CD4-positive, CD25-positive, alpha-beta regulatory T cell (primary cell): Measurements from ENCODE around the gene EP400. TPM values are rescaled to one million over a fixed set of nuclear protein-coding genes. Genes with fewer than 3 reads are reported as not detected.

ENCODE experiments used
- ATAC-seq, 2 donors: fragments of 150-1000 bp; cut with Tn5 transposase; one replicate each; pipeline ENCODE4 v1.10.0; 2021; ENCODE audit warnings: low read depth in 2 of 2, moderate number of reproducible peaks in 2 of 2, moderate library complexity in 1 of 2
- DNase-seq, 3 donors: peaks; one replicate each; pipeline versions ENCODE4 v3.0.0 to v3.0.0-alpha.2; 2012 to 2022; ENCODE audit warnings: mixed read lengths in 1 of 3
- H3K27ac ChIP-seq: one replicate; pipeline ENCODE4 v1.7.0; 2013; ENCODE audit warnings: mild to moderate bottlenecking, low read length; ENCODE audit not compliant: insufficient read depth, poor library complexity, severe bottlenecking
- H3K27me3 ChIP-seq: one replicate; pipeline ENCODE4 v1.7.0; 2013; ENCODE audit warnings: low read length; ENCODE audit not compliant: control insufficient read depth, insufficient read depth
- H3K36me3 ChIP-seq: one replicate; pipeline ENCODE4 v1.7.0; 2013; ENCODE audit warnings: mild to moderate bottlenecking, low read length, moderate library complexity; ENCODE audit not compliant: control insufficient read depth, insufficient read depth
- H3K4me1 ChIP-seq: 2 replicates; pipeline ENCODE4 v1.7.0; 2013; ENCODE audit warnings: mild to moderate bottlenecking, low read length; ENCODE audit not compliant: insufficient read depth, control insufficient read depth, poor library complexity, severe bottlenecking
- H3K4me3 ChIP-seq: one replicate; pipeline ENCODE4 v1.7.0; 2013; ENCODE audit warnings: low read depth, mild to moderate bottlenecking, low read length, moderate library complexity
- H3K9me3 ChIP-seq, 2 experiments: 1 replicate in 1 of 2; 2 replicates in 1 of 2; pipeline ENCODE4 v1.7.0; 2013; ENCODE audit warnings: low read length in 2 of 2, mild to moderate bottlenecking in 1 of 2, moderate library complexity in 1 of 2; ENCODE audit not compliant: control insufficient read depth in 2 of 2
- H3K27ac Mint-ChIP-seq, 3 donors: one replicate each; pipeline ENCODE4 v1.8.0; 2020 to 2022; ENCODE audit warnings: mild to moderate bottlenecking in 3 of 3, mixed read lengths in 3 of 3, moderate library complexity in 2 of 3
- H3K27me3 Mint-ChIP-seq: one replicate; pipeline ENCODE4 v1.8.0; 2022; ENCODE audit warnings: mild to moderate bottlenecking, mixed read lengths
- H3K36me3 Mint-ChIP-seq: one replicate; pipeline ENCODE4 v1.8.0; 2020; ENCODE audit warnings: mixed read lengths
- H3K4me1 Mint-ChIP-seq, 4 donors: one replicate each; pipeline ENCODE4 v1.8.0; 2020 to 2022; ENCODE audit warnings: mixed read lengths in 4 of 4, mild to moderate bottlenecking in 1 of 4
- H3K4me3 Mint-ChIP-seq, 4 donors: one replicate each; pipeline ENCODE4 v1.8.0; 2020 to 2022; ENCODE audit warnings: mild to moderate bottlenecking in 4 of 4, mixed read lengths in 4 of 4, moderate library complexity in 3 of 4
- H3K9me3 Mint-ChIP-seq, 7 donors: one replicate each; pipeline ENCODE4 v1.8.0; 2020 to 2022; ENCODE audit warnings: mixed read lengths in 7 of 7, mild to moderate bottlenecking in 3 of 7, moderate library complexity in 2 of 7
- polyA plus RNA-seq, 4 donors: library from polyadenylated mRNA; unstranded; fragments of 300-500 nt; fragmentation: Illumina TruSeq; gene quantifications; one replicate each; pipeline ENCODE4 v1.2.3, GENCODE V29; 2021
- total RNA-seq: library from RNA; stranded (reverse); gene quantifications from one replicate; pipeline ENCODE4 v1.2.3, GENCODE V29; 2022

Gene EP400
- total and polyA plus RNA-seq, 5 donors from 2014 or later, result 1.2 to 77.9 (median 1.9) TPM

GRCh38 chr12:132033627-132034026 is 83.9 kb downstream of the EP400 start:
- no peak for DNase-seq
- no peaks in the 10 kb centered on the region for H3K27me3 Mint-ChIP-seq
- Histone ChIP-seq H3K27ac (no peak overlapping the region), H3K4me1 (no peaks in the 10 kb centered on the region), H3K36me3 (peaks cover 94% of the 10 kb centered on the region), H3K9me3 (no peaks in the 10 kb centered on the region), H3K27me3 (no peaks in the 10 kb centered on the region), H3K4me3 (no peak overlapping the region)
- H3K4me1 Mint-ChIP-seq, result peaks cover 0 to 2% (median 0%) of the 10 kb centered on the region in 4 donors
- H3K27ac Mint-ChIP-seq, result no peak overlapping the region
- ATAC-seq, result no peak
- no peak overlapping the region for H3K4me3 Mint-ChIP-seq
- peaks cover 74% of the 10 kb centered on the region for H3K36me3 Mint-ChIP-seq
- no peaks in the 10 kb centered on the region for H3K9me3 Mint-ChIP-seq

- H3K4me3 Mint-ChIP-seq, result no peak overlapping the region
- no peaks in the 10 kb centered on the region for H3K4me1 ChIP-seq
- peaks cover 0 to 2% (median 0%) of the 10 kb centered on the region in 4 donors for H3K4me1 Mint-ChIP-seq
- no peaks in the 10 kb centered on the region for H3K9me3 ChIP-seq
- no peak overlapping the region for H3K27ac ChIP-seq
- no peaks in the 10 kb centered on the region for H3K27me3 Mint-ChIP-seq
- H3K36me3 ChIP-seq, result peaks cover 86% of the 10 kb centered on the region
- H3K4me3 ChIP-seq, result no peak overlapping the region
- H3K27ac Mint-ChIP-seq, result no peak overlapping the region
- H3K36me3 Mint-ChIP-seq, result peaks cover 64% of the 10 kb centered on the region
- ATAC-seq (no peak), DNase-seq (no peak)
- no peaks in the 10 kb centered on the region for H3K9me3 Mint-ChIP-seq
- no peaks in the 10 kb centered on the region for H3K27me3 ChIP-seq
Observed at GRCh38 chr12:132036063-132036683, 86.4 kb downstream of the EP400 start.

- Histone ChIP-seq H3K4me1 (no peaks in the 10 kb centered on the region), H3K27me3 (no peaks in the 10 kb centered on the region), H3K9me3 (no peaks in the 10 kb centered on the region), H3K4me3 (no peak overlapping the region), H3K27ac (no peak overlapping the region), H3K36me3 (peaks cover 81% of the 10 kb centered on the region)
- Mint-ChIP-seq H3K9me3 (no peaks in the 10 kb centered on the region), H3K27ac (peak overlapping the region in 1 of 3 donors; percentile 44), H3K27me3 (no peaks in the 10 kb centered on the region), H3K36me3 (peaks cover 56% of the 10 kb centered on the region), H3K4me1 (peaks cover 0 to 8% (median 2%) of the 10 kb centered on the region in 4 donors), H3K4me3 (no peak overlapping the region)
- ATAC-seq (no peak), DNase-seq (no peak)
Observed at GRCh38 chr12:132040906-132041606, 91.3 kb downstream of the EP400 start.

GRCh38 chr12:132043216-132043615 is 93.5 kb downstream of the EP400 start:
- H3K27me3 ChIP-seq, result no peaks in the 10 kb centered on the region
- peaks cover 57% of the 10 kb centered on the region for H3K36me3 Mint-ChIP-seq
- no peaks in the 10 kb centered on the region for H3K9me3 ChIP-seq
- H3K4me1 Mint-ChIP-seq, result peaks cover 0 to 8% (median 3%) of the 10 kb centered on the region in 4 donors
- no peaks in the 10 kb centered on the region for H3K9me3 Mint-ChIP-seq
- H3K27ac Mint-ChIP-seq, result no peak overlapping the region
- DNase-seq, result no peak
- H3K27ac ChIP-seq, result no peak overlapping the region
- no peaks in the 10 kb centered on the region for H3K27me3 Mint-ChIP-seq
- peaks cover 72% of the 10 kb centered on the region for H3K36me3 ChIP-seq
- no peak for ATAC-seq
- H3K4me3 ChIP-seq, result no peak overlapping the region
- H3K4me3 Mint-ChIP-seq, result no peak overlapping the region
- no peaks in the 10 kb centered on the region for H3K4me1 ChIP-seq

- H3K27me3 Mint-ChIP-seq, result no peaks in the 10 kb centered on the region
- no peak overlapping the region for H3K27ac Mint-ChIP-seq
- no peak for DNase-seq
- peaks cover 69% of the 10 kb centered on the region for H3K36me3 ChIP-seq
- no peak overlapping the region for H3K4me3 ChIP-seq
- H3K9me3 Mint-ChIP-seq, result no peaks in the 10 kb centered on the region
- no peak for ATAC-seq
- H3K9me3 ChIP-seq, result no peaks in the 10 kb centered on the region
- no peak overlapping the region for H3K27ac ChIP-seq
- H3K27me3 ChIP-seq, result no peaks in the 10 kb centered on the region
- H3K4me1 Mint-ChIP-seq, result peaks cover 0 to 8% (median 3%) of the 10 kb centered on the region in 4 donors
- H3K36me3 Mint-ChIP-seq, result peaks cover 51% of the 10 kb centered on the region
- no peaks in the 10 kb centered on the region for H3K4me1 ChIP-seq
- no peak overlapping the region for H3K4me3 Mint-ChIP-seq
Observed at GRCh38 chr12:132043770-132044467, 94.2 kb downstream of the EP400 start.

GRCh38 chr12:132044661-132045412 is 95.1 kb downstream of the EP400 start:
- H3K36me3 Mint-ChIP-seq, result peaks cover 48% of the 10 kb centered on the region
- no peak overlapping the region for H3K4me3 Mint-ChIP-seq
- Histone ChIP-seq H3K27ac (no peak overlapping the region), H3K36me3 (peaks cover 72% of the 10 kb centered on the region), H3K9me3 (no peaks in the 10 kb centered on the region), H3K4me1 (no peaks in the 10 kb centered on the region), H3K4me3 (no peak overlapping the region), H3K27me3 (no peaks in the 10 kb centered on the region)
- DNase-seq (no peak), ATAC-seq (no peak)
- no peaks in the 10 kb centered on the region for H3K27me3 Mint-ChIP-seq
- H3K9me3 Mint-ChIP-seq, result no peaks in the 10 kb centered on the region
- H3K27ac Mint-ChIP-seq, result no peak overlapping the region
- peaks cover 0 to 8% (median 3%) of the 10 kb centered on the region in 4 donors for H3K4me1 Mint-ChIP-seq

GRCh38 chr12:132045751-132046150 is 96.0 kb downstream of the EP400 start:
- Histone ChIP-seq H3K4me1 (no peaks in the 10 kb centered on the region), H3K27me3 (no peaks in the 10 kb centered on the region), H3K9me3 (no peaks in the 10 kb centered on the region), H3K36me3 (peaks cover 76% of the 10 kb centered on the region), H3K27ac (no peak overlapping the region), H3K4me3 (no peak overlapping the region)
- no peak for ATAC-seq
- peaks cover 0 to 8% (median 3%) of the 10 kb centered on the region in 4 donors for H3K4me1 Mint-ChIP-seq
- no peak overlapping the region for H3K4me3 Mint-ChIP-seq
- H3K27ac Mint-ChIP-seq, result peak overlapping the region in 1 of 3 donors; percentile 20
- no peaks in the 10 kb centered on the region for H3K9me3 Mint-ChIP-seq
- peaks cover 53% of the 10 kb centered on the region for H3K36me3 Mint-ChIP-seq
- no peaks in the 10 kb centered on the region for H3K27me3 Mint-ChIP-seq
- DNase-seq, result no peak
